Hypothalamus (tissue), 51 donors: ENCODE data around the gene UMOD.
A peak's percentile ranks its signal among the peaks of the same experiment; 100 is the strongest.

Experiments
- DNase-seq, 51 donors: peaks; one replicate each; lab custom pipeline; 2025; lab: John Stamatoyannopoulos, UW

UMOD gene

DNA sequence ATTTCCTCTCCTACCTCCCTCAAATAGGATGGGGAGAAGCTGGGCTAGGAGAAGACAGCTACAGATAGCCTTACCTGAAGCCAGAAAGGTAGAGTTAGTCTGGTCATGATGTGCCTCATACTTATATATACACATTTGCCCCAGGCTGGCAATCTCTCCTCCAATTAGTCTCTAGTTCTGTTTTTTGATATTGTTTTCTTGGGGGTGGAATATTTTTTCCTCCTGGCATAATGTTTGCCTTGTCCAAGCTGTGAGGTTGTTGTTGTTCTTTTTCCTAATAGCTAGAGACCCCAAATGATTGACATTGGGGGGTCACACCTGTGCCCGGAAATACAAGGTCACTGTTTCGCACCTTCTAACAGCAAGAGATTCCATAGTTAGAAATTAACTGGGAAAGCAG, at the start of gene UMOD:
UMOD (minus strand) TSS at position 101 of the 400 bp plus-strand sequence. CDS start 1,978 bp downstream, outside the sequence.
- no peak for DNase-seq

DNA sequence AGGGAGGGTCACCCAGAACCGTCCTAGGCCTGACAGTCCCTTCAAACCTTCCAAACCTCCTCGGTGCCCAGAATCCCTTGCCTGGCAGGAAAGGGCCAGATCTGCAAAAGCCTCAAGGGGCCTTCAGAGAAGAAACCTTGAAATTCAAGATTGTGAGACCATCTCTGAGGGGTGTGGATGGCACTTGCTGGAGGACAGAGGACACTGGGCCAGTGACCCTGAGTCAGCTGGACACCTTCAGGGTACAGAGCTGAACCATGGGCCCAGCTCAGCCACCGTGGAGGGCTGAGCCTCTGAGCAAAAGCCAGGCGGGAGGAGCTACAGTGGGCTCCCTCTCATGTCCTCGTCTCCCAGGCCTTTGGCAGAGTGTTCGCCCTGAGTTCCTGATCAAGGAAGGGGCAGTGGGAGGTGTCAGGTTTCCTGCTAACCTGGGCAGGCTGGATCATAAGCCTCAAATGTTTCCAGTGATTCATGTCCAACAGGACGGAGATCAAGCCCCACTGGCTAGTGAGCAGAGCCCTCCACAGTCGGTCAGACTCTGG, 49.0 kb upstream of the UMOD start:
- DNase-seq: no peak

DNA sequence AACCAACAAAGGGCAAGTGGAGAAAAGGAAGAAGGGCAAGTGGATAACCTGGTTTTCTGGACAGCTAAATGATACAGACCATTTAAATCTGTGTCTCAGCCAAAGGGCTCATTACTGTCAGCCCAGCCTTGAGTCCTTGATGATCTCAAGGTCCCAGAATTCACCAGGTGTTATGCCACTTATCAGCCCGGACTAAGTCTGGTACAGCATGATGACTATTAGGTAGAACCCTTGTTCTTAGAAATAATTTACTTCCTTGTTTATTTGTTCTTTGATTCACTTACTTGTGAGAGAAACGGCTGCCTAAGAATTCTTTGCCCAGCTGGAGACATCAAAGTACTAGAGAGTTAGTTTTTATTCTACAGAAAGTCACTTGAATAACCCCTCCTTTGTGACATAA, 48.6 kb upstream of the UMOD start:
- no peak for DNase-seq

DNA sequence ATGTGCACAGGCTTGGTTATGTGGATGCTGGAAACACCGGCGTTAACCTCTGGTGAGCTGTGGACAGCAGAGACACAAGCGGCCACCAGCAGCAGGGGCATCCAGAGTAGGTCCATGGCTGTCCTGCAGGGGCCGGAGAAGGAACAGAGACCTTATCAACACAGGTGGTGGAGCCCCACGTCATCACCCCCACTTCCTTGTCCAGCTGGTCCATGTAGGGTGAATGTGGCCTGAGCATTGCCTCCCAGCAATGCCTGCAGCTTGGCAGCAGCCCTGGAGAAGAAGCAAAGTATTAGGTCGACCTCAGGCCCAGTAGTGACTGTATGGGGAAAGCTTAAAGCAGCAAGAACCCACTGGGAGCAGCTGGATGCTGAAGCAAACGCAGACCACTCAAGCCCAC, 46.7 kb upstream of the UMOD start:
- no peak for DNase-seq

DNA sequence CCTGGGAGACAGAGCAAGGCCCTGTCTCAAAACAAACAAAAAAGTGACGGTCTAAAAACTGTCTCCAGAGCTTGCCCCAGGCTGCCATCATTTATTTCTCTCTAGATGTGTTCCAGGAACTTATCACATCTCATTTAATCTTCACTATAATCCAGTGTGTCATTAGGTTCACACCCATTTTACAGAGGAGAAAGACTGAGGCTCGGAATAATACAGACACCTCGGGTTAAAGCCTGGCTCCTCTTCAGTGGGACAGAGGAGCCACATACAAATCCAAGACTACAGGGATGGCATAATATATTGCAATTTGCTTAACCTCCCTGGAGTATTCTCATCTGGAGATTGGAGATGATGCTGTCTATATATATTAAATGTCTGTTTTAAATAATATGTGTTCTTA, 46.1 kb upstream of the UMOD start:
- DNase-seq: no peak

DNA sequence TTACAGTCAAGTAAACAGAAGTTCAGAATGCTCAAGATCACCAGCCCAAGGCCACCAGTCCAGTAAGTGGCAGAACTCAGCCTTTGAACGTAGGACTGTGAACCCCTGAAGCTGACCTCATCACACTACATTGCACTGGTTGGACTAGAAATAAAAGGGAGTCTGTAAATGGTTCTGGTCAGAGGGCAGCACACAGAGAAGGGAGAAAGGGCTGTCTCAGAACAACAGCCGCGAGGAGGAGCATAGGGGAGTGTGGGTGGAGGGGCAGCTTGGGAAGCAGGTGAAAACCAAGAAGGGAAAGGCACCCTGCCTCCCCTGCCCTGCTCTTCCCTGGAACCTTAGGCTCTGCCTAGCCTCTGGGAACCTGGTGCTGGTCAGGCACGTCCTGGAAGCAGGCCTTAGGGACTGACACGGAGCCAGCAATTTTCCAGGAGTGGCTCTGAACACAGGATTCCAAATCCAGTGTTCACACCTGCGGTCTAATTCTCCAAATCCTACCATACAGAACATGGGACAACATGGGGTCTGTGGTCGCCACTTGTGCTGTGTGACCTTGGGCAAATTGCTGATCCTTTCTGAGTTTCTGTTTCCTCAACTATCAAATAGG, 45.1 kb upstream of the UMOD start:
- DNase-seq: no peak

DNA sequence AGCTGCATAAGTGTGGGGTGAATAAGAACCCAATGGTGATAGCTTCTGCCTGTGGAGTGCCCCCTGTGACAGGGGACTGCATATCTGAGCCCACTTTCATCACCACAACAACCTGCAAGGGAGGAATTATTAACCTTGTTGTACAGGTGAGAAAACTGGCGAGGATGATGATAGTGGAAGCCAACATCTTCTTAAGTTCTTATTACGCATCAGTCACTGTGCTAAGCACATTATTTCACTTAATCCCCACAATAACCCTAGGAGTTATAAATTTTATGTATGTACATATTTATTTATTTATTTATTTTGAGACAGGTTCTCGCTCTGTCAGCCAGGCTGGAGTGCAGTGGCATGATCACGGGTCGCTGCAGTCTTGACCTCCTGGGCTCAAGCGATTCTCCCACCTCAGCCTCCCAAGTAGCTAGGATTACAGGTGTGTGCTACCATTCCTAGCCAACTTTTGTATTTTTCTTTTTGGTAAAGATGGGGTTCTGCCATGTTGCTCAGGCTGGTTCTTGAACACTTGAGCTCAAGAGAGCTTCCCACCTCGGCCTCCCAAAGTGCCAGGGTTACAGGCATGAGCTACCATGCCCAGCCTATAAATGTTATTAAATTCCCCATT, 44.4 kb upstream of the UMOD start:
- no peak for DNase-seq

DNA sequence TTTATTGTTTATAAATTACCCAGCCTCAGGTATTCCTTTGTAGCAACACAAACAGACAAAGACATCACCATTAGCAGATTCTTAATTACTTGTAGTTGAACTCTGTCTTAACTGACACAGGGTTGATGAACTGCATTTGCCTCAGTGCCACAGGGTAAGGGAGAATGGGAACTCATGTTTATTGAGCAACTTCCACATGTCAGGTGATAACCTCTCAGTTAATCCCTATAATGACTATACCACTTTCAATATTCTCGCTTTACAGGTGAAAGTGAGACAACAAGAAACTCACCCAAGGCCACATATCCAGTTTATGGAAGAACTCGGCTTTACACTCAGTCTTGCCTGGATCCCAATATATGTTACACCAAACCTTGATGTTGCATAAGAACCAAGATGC, 43.4 kb upstream of the UMOD start:
- DNase-seq: no peak

DNA sequence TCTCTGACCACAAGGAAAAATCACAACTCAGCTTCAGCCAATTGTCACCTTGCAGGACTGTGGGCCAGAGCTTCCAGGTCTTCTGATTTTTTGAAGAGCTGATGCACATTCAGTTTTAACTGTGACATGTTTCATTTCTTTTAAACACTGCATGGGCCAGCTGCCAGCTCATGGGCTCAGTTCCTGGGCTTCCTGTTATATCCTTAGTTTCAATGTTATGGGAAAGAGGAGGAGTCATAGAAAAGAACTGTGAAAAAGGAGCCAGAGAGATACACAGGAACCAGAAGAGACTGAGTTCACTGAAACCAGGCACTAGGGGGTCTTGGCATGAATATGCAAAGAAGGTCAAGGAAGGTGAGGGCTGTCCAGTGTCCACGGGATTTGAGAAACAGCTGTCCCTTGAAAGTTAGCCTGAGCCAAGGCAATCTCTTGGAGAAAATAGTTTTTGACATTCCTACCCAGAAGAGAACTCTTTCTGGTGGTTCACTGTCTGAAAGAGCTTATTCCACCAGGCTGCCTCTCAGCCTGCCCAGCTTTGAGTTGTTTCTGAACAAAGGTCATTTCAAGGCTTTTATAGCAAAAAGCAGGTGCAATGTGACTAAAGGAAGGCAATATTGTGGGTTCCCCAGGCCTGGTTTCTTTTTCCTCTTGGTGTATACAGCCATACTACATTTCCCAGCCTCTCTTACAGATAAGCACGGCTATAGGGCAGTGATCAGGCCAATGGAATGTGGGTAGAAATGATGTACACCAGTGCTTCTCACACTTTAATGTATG, 41.5 kb upstream of the UMOD start:
- no peak for DNase-seq

DNA sequence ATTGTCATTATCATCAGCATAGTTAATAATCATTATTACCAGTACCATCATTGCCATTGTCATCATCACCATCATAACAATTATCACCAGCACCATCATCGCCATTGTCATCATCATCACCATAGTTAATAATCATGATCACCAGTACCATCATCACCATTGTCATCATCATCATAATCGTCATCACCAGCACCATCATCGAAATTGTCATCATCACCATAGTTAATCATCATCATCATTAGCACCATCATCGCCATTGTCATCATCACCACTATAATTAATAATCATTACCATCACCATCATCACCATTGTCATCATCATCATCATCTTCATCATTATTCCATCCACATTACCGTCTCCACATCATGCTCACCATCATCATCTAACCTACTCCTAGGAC, 38.5 kb upstream of the UMOD start:
- no peak for DNase-seq

DNA sequence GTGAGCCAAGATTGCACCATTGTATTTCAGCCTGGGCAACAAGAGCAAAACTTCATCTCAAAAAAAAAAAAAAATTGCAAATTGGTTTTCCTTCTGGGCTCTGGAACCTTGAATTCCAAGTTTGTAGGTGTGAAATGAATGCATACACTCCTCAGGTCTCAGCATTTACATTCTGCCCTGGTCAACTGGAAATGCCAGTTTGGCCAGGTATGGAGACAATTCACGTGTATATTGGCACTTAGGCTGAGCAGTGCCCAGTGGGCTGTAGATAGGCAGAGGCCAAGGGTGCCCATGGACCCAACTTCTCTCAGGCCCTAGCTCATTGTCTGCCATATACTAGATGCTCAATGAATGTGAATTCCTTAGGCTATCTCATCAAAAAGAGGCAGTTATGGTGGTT, 36.3 kb upstream of the UMOD start:
- no peak for DNase-seq

DNA sequence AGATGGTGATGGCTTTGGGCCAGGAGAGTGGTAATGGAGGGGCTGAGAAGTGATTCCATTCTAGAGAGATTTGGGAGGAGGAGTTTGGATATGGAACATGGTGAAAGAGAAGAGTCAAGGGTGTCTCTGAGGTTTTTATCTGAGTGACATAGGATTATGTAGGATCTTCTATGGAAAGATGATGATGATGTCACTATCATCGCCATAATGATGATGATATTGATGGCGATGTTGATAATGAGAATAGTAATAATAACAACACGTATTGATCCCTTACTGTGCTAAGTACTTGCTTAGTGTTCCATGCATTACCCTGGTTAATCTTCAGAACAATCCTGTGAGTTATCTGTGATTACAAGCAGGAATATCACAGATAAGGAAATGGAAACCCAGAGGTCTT, 35.5 kb upstream of the UMOD start:
- no peak for DNase-seq

DNA sequence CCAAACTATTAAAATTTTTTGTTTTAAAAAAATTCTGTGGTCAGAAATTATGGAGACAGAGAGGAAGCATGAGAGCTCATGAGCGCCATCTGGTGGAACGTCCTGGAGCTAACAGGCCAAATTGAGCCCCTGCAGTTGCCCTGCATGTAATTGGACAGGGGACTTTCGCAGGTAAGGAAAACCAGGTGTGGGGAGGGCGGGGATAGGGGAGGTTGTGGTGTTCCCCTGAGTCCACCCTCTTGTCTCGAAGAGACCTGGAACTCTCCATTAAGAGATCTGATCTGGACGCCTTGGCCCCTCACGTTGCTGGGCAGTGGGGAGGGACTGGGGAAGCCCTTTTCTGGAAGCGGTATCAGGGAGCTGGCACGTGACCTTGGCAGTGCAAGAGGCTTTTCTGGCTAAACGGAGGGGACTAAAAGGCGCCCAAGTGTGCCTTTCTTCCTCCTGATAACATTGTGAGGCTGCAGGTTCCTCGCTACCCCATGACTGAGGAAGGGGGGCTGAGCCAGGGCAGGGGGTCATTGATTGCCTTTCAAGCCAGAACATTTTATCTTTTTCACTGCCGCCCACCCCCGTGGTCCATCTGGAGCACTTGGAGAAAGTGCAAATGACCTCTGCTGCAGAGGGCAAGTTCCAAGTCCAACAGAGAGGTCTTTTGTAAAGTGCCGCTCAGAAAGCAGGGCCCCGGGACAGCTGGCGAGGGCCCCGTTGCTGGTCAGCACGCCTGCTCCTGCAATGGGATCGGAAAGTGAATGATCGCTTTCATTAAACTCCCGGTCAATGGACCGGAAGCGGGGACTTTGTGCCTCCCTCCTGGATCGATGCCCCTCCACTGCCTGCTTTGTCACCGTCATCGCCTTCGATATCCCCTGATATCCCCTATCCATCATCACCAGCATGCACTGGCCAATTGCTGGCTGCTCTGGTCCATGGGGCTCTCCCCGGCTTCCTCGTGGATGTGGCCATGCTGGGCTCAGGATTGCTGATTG, 33.6 kb upstream of the UMOD start:
- peak in 49 of 51 donors; percentile 1 to 79 (median 41) for DNase-seq

DNA sequence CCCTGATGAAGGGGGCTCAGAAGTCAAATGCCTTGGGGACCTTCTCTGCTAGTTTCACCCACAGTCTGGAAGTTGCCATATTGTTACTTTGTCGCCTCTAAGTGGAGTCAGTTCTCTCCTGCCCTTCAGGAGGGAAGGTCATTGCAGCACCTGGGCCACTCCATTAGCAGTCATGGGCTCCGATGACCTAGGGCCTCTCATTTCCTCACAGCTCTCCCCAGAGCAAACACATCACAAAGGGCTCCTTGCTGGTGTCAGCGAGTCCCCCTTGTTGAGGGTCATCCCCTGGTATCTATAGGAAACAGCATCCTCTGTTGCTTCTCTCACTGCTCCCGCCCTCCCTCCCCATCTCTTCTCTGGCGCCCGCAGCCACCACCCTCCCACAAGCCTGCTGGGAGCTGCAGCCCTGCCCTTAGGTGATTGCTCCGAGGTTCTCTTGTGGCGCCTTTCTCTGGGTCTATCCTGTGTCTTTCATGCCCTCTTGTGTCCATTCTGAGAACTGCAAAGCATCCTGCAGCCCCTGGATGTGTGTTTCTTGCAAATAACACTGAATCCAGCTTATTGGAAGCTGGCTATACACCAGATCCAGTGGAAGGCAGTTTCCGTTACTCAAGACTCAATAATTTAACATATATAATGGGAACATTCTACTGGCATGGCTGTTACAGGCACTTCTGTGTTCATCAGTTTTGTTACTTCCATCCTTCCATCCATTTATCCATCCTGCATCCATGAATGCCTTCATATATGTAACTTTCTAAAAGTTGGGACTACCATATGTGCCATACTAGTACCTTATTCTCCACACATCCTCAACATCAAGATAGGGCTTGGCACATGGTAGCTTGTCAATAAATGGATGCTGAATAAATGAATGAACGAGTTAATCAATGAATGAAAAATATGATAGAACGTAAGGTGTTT, 30.9 kb upstream of the UMOD start:
- DNase-seq: peak in 38 of 51 donors; percentile 1 to 68 (median 26)

DNA sequence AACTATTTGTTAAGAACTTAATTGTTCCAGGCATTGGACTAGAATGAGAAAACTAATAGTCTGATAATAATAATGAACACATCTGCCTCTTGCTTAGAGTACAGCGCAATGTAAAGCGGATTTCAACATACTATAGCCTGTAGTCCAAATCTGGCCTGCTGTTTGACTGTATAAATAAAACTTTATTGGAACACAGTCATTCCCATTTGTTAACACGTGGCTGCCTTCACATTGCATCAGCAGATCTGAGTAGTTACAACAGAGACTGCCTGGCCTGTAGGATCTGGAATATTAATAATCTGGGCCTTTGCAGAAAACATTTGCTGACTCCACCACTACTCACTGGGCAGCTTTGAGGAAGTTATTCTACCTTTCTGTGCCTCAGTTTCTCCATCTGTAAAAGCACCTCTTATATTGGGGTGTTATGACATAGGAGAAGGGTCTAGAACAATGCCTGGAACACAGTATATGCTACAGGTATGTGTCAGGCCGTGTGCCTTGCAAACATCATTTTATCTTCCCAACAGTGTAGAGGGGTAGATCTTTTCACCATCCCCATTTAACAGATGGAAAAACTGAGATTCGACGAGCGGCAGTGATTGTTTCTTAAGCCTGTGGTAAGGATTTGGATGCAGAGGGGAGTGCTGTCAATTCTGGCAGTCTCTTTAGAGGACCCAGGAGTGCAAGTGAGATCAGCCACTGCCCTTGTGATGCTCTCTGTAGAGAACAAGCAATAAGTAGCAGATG, 29.9 kb upstream of the UMOD start:
- no peak for DNase-seq

DNA sequence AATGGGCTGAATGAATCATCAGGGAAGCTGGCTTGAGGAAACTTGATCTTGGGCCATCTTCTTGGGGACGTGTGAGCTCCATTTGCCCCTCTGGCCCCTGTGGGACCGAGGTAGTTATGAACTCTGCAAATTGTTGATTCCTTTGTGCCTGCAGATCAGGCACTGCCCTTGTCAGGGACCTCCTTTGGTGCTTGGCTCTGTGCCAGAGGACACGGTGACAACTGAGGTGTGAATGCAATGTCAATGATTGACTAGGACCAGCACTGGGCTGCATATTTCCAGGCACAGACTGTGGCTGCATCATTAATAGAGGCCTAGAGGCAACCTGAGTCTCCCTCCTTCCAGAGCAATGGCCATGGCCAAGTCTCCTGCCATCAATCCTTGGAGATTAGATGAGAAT, 28.3 kb upstream of the UMOD start:
- no peak for DNase-seq

DNA sequence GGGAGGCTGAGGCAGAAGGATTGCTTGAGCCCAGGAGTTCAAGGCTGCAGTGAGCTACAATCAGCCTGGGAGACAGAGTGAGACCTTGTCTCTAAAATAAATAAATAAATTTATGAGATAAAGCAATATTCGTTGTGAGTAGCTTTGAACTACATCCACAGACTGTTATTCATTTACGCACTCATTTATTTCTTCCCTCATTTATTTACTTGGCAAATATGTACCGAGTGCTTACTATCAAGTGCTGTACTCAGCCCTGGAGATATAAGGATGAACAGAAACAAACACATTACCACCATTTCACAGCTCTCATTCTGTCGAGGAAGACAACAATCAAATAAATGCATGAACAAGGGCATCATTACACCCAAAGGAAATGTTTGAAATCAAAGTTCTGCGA, 24.7 kb upstream of the UMOD start:
- no peak for DNase-seq

DNA sequence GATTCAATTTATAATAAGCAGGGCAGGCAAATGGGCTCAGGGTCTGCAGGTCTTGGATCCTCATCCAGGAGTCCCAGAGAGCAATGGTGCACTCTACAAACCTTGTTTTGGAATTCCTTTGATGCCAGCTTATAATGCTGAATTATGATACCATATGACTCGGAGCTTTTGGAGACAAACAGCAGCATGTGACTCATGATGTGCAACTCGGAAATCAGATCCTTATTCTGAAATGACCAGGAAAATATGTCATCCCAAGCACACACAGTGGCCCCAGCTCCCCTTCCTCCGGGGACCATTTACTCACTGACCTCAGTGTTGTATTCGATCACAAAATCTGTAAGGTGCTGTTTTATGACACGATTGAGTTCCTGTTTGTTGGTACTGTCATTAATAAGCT, 20.2 kb upstream of the UMOD start:
- DNase-seq: no peak
